Activated CD4-positive, alpha-beta T cell treated with anti-CD3 and anti-CD28 coated beads, Interleukin-2, amount 50 U/mL, for 4 hours (primary cell): Measurements from ENCODE around the gene MAN1C1.
"Not testable (repeated sequence)": the region's sequence is repeated elsewhere in the genome, so short reads cannot be mapped to it uniquely, and the experiment has no call there.

Experiments used
- DNase-seq, 2 experiments: peaks; one replicate each; pipeline ENCODE4 v3.0.0-alpha.2; 2020

Gene MAN1C1

DNA sequence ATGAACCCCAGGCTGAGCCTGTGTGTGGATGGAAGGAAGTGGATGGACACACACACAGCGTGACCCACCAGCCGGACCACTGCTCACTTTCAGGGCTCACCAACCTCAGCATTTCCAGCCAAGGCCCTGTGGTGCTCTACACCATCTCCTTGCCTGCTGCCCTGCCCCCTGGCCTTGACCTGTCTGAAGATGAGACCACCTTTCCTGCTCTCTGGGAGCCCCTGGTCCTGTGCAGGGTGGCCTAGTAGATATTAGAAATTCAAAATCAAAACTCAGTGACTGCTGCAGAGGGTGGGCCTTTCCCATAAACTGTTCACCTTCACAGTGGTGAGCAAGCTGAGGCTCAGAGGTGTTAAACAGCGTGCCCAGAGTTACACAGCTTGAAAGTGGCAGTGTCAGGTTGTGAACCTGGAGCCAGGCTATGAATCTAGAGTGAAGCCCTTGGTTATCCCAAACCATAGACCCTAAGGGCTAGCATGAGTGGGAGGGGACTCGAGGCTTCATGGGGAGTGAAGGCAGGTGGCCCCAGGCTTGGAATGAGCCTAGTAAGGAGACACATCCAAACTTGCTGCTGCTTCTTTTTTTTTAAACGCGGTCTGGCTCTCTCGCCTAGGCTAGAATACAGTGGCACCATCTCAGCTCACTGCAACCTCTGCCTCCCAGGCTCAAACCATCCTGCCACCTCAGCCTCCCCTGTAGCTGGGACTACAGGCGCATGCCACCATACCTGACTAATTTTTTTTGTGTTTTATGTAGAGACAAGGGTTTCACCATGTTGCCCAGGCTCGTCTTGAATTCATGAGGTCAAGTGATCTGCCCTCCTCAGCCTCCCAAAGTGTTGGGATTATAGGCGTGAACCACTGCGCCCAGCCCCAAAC, 41.5 kb downstream of the MAN1C1 start:
- no peak for DNase-seq

- DNase-seq, result no peak
These were observed 42.3 kb downstream of the MAN1C1 start for GRCh38 chr1:25658791-25659431.

GRCh38 chr1:25661043-25661815, 44.6 kb downstream of the MAN1C1 start:
- DNase-seq, result no peak

GRCh38 chr1:25662061-25662460, 45.5 kb downstream of the MAN1C1 start:
- DNase-seq, result no peak

GRCh38 chr1:25662959-25663358, 46.4 kb downstream of the MAN1C1 start:
- DNase-seq, result not testable (repeated sequence)

- no peak for DNase-seq
These were observed 48.0 kb downstream of the MAN1C1 start for GRCh38 chr1:25664357-25665199.

DNA sequence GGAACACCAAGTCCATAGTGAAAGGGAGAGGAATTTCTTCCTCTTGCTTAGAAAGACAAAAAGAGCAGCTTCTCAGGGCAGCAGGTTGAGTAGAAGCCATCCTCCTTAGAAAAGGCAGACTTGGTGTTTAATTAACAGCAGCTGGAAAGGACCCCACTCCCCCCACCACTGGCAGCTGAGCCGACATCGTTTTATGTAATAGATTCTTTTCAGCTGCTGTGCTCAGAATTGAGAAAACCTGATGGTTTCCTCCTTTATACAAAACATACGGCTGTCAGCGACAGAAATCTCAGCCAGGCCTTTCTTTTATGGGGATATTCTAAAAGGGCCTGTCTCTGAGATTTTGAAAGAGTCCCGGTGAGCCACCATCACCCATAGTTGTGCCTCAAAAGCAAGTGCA, 49.9 kb downstream of the MAN1C1 start:
- DNase-seq, result no peak

DNA sequence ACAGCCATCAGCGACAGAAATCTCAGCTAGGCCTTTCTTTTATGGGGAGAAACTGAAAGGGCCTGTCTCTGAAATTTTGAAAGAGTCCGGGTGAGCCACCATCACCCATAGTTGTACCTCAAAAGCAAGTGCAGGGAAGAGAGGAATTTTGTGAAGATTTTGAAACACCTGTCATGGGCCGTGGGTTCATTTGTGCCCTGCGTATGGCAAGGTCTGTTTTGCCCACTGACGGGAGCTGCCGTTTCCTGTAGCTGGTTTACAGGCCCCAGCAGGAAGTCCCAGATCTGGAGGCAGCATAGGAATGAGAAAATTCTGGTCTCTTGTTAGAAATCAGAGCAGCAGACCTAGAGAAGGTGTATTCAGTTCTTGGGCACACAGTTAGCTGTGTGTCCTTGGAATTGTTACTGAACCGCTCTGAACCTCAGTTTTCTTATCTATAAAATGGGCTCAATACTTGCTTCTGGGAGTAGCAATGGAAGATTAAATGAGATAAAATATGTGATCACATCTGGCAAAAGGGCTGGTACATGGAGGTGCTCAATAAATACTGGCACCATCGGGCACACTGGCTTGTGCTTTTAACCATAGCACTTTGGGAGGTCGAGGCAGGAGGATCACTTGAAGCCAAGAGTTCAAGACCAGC, 52.5 kb downstream of the MAN1C1 start:
- DNase-seq, result no peak

DNA sequence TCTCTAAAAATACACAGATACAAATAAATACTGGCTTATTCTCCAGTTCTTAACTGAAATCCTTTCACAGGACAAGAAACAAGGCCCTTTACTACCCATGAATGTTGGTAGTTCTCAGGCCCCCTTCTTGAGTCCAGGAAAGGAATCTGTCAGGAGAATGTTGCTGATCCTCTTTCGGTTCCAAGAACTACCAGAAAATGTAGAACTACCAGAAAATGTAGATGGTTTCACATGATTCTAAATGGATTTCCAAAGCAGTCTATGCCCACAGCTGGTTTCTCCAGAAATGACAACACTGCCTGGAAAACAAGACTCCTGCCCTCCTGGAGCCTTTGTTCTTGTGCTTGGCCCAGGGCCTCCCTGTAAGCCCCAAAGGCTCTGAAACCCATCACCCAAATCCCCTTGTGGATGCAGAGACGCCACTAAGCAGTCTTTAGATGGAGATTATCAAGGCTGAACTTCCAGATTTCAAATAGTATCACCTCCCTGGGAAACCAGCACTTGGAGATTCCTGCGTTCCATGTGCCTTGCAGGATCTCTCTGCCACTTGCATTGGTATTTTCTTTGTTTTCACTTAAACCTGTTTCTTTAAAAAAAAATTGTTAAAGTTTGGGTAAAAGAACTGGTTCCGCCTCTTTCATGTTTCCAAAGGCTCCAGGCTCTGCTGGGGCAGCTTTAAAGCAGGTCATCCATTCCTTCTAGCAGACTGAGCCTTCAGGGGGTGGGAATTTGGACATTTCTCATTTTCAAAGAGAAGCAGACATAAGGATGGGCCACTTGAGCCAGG, 53.4 kb downstream of the MAN1C1 start:
- no peak for DNase-seq

- DNase-seq, result no peak
These were observed 55.3 kb downstream of the MAN1C1 start for GRCh38 chr1:25671929-25672328.

DNA sequence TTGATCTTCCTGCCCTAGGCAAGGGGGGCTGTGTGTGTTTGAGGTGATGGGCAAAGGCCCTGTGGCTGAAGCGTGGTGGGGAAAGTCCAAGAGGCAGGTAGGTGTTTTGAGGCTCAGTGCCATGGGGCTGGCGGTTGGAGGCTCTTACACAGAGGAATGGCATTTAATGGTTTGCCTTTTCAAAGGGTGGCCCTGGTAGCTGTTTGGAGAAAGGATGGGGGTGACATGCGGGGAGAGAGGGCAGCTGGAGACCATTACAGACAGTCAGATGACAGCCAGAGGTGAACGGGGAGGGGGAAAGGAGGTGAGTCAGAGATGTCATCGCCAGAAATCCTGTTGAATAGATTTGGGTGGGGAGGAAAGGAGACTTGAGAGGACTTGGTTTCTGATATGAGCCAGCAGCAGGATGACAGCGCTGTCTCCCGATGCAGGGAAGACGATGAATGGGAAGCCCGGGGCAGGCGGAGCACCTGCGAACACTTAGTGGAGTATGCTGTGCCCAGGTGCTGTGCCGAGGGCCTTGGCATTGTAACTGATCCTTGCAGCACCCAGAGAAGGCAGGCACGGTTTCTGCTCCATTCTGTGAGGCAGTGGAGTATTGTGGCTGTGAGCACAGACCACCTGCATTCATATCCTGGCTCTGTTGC, 56.3 kb downstream of the MAN1C1 start:
- DNase-seq, result no peak

DNA sequence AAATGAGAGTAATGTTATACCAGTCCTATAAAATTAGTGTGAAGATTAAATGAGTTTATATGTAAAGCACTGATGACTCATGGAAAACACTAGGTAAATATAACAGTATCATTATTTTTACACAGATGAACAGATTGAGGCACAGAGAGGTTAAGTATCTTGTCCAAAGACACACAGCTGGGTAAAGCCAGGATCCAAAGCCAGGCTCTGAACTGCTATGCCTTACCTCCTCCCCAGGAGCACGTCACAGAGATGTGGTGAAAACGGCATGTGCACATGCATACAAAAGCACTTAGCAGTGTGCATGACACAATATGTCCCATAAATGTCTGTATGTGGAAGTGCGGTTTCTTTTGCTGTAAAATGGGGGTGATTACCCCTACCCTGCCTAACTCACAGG, 56.9 kb downstream of the MAN1C1 start:
- no peak for DNase-seq

GRCh38 chr1:25673962-25674806, 57.6 kb downstream of the MAN1C1 start:
- no peak for DNase-seq

- no peak for DNase-seq
These were observed 58.2 kb downstream of the MAN1C1 start for GRCh38 chr1:25674807-25675084.

GRCh38 chr1:25675729-25676476, 59.3 kb downstream of the MAN1C1 start:
- DNase-seq, result peak; percentile 61 to 68

GRCh38 chr1:25676488-25676887, 59.9 kb downstream of the MAN1C1 start:
- no peak for DNase-seq

DNA sequence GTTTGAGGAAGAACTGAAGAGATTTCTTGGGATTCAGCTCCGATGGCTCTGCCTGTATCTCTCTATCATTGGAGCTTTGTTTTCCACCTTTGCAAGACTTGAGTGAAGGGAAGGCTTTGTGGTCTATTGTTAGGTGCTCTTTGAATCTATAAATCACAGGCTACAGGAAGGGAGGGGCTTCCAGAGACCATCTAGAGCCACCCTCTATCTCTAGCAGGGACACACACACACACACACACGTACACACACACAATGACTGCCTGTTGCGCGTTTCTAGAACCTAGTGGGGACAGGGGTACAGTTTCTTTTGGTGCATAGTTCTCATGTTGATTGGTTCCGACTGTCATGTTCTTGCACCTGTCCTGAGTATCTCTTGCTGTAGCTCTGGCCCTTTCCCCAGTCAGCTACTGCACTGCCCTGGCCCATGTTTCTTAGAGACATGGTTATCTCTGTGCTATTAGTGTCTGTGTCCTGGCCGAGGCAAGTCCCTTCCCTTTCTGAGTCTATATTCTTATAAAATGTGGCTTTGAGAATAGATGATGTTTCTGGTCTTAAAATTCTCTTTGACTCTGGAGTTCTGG, 60.7 kb downstream of the MAN1C1 start:
- no peak for DNase-seq

DNA sequence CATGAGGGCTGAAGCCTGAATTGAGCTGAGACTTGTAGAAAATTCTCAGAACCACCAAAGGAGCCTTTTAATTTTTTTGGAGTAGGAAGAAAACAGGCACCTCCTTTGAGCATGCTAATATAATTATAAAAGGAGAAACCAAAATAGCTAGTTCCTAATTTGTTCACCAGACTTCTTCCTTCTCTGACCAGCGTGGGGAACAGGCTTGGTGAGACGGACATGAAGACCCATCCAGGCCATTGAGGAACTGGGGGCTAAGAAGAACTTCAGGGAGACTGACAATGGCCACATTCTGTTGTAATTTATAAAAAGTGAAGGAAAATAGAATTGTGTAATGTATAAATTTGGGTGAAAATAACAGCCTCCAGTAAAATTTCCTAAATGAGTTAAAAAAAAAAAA, 62.6 kb downstream of the MAN1C1 start:
- DNase-seq, result no peak

DNA sequence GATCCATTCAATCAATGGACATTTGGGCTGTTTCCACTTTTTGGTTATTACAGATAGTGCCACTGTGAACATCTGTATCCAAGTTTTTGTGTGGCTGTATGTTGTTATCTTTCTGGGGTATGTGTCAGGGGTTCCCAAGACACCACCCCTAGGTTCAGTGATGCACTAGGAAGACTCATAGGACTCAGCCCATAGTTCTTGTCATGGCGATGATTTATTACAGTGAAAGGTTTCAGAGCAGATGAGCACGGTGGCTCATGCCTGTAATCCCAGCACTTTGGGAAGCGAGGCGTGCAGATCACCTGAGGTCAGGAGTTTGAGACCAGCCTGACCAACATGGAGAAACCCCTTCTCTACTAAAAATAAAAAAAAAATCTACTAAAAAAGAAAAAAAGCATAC, 64.1 kb downstream of the MAN1C1 start:
- DNase-seq, result no peak
